Endothelial cell of umbilical vein (primary cell): ENCODE measurements around the gene ATP9B. TPM values are rescaled to one million over a fixed set of nuclear protein-coding genes. Genes with fewer than 3 reads are reported as not detected.

ENCODE experiments used
- BruUV-seq: library from RNA; stranded (reverse); fragments of 400-500 nt; replicated peaks from 2 replicates; lab custom pipeline; 2021; lab: Mats Ljungman, UMichigan
- CTCF ChIA-PET: fragments of 300-600, 350-600 bp; sonication (Branson Sonifier 250); formaldehyde crosslinking; loops from one replicate; lab custom pipeline; 2021; ENCODE audit warnings: antibody characterized with exemption, inconsistent platforms; lab: Charles Lee
- POLR2A ChIA-PET: fragments of 300-600, 350-600 bp; sonication (Branson Sonifier 250); formaldehyde crosslinking; loops from one replicate; lab custom pipeline; 2021; ENCODE audit warnings: antibody characterized with exemption, inconsistent platforms; lab: Charles Lee
- DNase-seq: peaks from one replicate; pipeline ENCODE4 v3.0.0-alpha.2; 2011; ENCODE audit warnings: low read depth, low spot score
- FAIRE-seq: peaks from 2 replicates; lab custom pipeline; 2011; peaks lifted over from hg19 to GRCh38; lab: Jason Lieb, UNC
- H2AFZ ChIP-seq: 2 replicates; pipeline ENCODE4 v1.6.0; 2012; ENCODE audit warnings: low read depth, low read length, control low read depth, inconsistent platforms
- H3K27ac ChIP-seq: 2 replicates; pipeline ENCODE4 v1.5.1; 2011; ENCODE audit warnings: low read depth, mild to moderate bottlenecking, control low read depth, low read length, moderate library complexity; ENCODE audit not compliant: insufficient read depth
- H3K27me3 ChIP-seq, 2 experiments: 2 replicates each; pipeline versions ENCODE4 v1.6.0 to v1.6.1; 2011; ENCODE audit warnings: low read length in 2 of 2, mixed read lengths in 1 of 2; ENCODE audit not compliant: control insufficient read depth in 2 of 2, insufficient read depth in 2 of 2
- H3K36me3 ChIP-seq, 2 experiments: 2 replicates in 1 of 2; 3 replicates in 1 of 2; pipeline ENCODE4 v1.5.1; 2011; ENCODE audit warnings: low read length in 2 of 2, mild to moderate bottlenecking in 1 of 2, moderate library complexity in 1 of 2; ENCODE audit not compliant: control insufficient read depth in 2 of 2, insufficient read depth in 2 of 2; ENCODE audit errors: extremely low read depth in 1 of 2
- H3K4me1 ChIP-seq: 3 replicates; pipeline ENCODE4 v1.5.1; 2011; ENCODE audit warnings: mild to moderate bottlenecking, low read length; ENCODE audit not compliant: control insufficient read depth, insufficient read depth; ENCODE audit errors: extremely low read depth
- H3K4me2 ChIP-seq: 2 replicates; pipeline ENCODE4 v1.6.1; 2011; ENCODE audit warnings: low read length, control low read depth, mixed read lengths; ENCODE audit not compliant: insufficient read depth
- H3K4me3 ChIP-seq, 3 experiments: fragments of 200-600 bp in 1 of 3; sonication (generic), shearing (Covaris generic) in 1 of 3; replicated peaks in 1 of 3; 2 replicates each; pipeline ENCODE4 v1.5.1; 2011 to 2016; ENCODE audit warnings: control low read depth in 3 of 3, low read length in 3 of 3, mild to moderate bottlenecking in 2 of 3, inconsistent platforms in 1 of 3, low read depth in 1 of 3, moderate library complexity in 1 of 3; ENCODE audit not compliant: insufficient read depth in 1 of 3
- H3K79me2 ChIP-seq: 2 replicates; pipeline ENCODE4 v1.6.0; 2012; ENCODE audit warnings: low read length, inconsistent platforms; ENCODE audit not compliant: control insufficient read depth, insufficient read depth
- H3K9ac ChIP-seq: replicated peaks from 2 replicates; pipeline ENCODE3; 2011; ENCODE audit warnings: low read length, control low read depth; ENCODE audit not compliant: insufficient read depth; ENCODE audit errors: extremely low read depth
- H3K9me1 ChIP-seq: replicated peaks from 3 replicates; pipeline ENCODE4 v1.6.0; 2011; ENCODE audit warnings: mild to moderate bottlenecking, low read length; ENCODE audit not compliant: control insufficient read depth, insufficient read depth; ENCODE audit errors: extremely low read depth
- H3K9me3 ChIP-seq: replicated peaks from 2 replicates; pipeline ENCODE4 v1.5.1; 2012; ENCODE audit warnings: low read length, inconsistent platforms; ENCODE audit not compliant: control insufficient read depth, insufficient read depth
- H4K20me1 ChIP-seq: replicated peaks from 2 replicates; pipeline ENCODE3; 2011; ENCODE audit warnings: mild to moderate bottlenecking, low read length; ENCODE audit not compliant: control insufficient read depth, insufficient read depth; ENCODE audit errors: extremely low read depth
- CTCF ChIP-seq, 2 donors: IDR thresholded peaks; 1 replicate in 1 of 2; 2 replicates in 1 of 2; pipeline ENCODE4 v1.5.1; 2011; ENCODE audit warnings: low read length in 2 of 2, mild to moderate bottlenecking in 2 of 2, moderate library complexity in 2 of 2, control low read depth in 1 of 2, inconsistent platforms in 1 of 2, low read depth in 1 of 2; ENCODE audit not compliant: insufficient read depth in 1 of 2; ENCODE audit errors: extremely low read depth in 1 of 2
- EZH2 ChIP-seq: IDR thresholded peaks from 2 replicates; pipeline ENCODE4 v1.6.1; 2012; ENCODE audit warnings: borderline replicate concordance, low read depth, mild to moderate bottlenecking, moderate library complexity, low read length, inconsistent platforms; ENCODE audit not compliant: severe bottlenecking
- FOS ChIP-seq: IDR thresholded peaks from 2 replicates; pipeline ENCODE4 v1.6.1; 2011; ENCODE audit warnings: mild to moderate bottlenecking, low read length, moderate library complexity, borderline replicate concordance; ENCODE audit not compliant: insufficient read depth
- GATA2 ChIP-seq: IDR thresholded peaks from 2 replicates; pipeline ENCODE4 v1.7.0; 2011; ENCODE audit warnings: low read depth, mild to moderate bottlenecking, moderate library complexity, mixed read lengths, low read length; ENCODE audit not compliant: insufficient read length, insufficient read depth
- JUN ChIP-seq: IDR thresholded peaks from 2 replicates; pipeline ENCODE4 v1.6.1; 2011; ENCODE audit warnings: borderline replicate concordance, low read depth; ENCODE audit not compliant: insufficient read length, insufficient read depth
- MAX ChIP-seq: IDR thresholded peaks from 2 replicates; pipeline ENCODE4 v1.6.1; 2011; ENCODE audit not compliant: insufficient read depth, insufficient read length
- MYC ChIP-seq: IDR thresholded peaks from one replicate; pipeline ENCODE4 v1.6.1; 2011; ENCODE audit warnings: mild to moderate bottlenecking, low read depth, low read length
- POLR2A ChIP-seq: IDR thresholded peaks from 2 replicates; pipeline ENCODE4 v1.6.1; 2012; ENCODE audit warnings: low read depth, mild to moderate bottlenecking, control low read depth, low read length
- POLR2AphosphoS5 ChIP-seq: IDR thresholded peaks from 2 replicates; pipeline ENCODE4 v1.6.1; 2012; ENCODE audit warnings: low read depth, mild to moderate bottlenecking, control low read depth, low read length, moderate library complexity; ENCODE audit not compliant: insufficient read depth
- dilution Hi-C: fragments of 300-500 bp; cut with MboI; formaldehyde crosslinking; loops from one replicate; pipeline ENCODE4 v1.15.0; 2019; ENCODE audit warnings: low sequenced_read_pairs; ENCODE audit not compliant: extremely low pct_ligation_motif_present
- intact Hi-C: fragments of 100-400 bp; cut with micrococcal nuclease; formaldehyde crosslinking; loops from one replicate; pipeline ENCODE4 v1.10.0; 2022
- polyA plus RNA-seq, 4 experiments: library from polyadenylated mRNA; depleted of rRNA in 3 of 4; stranded (reverse) in 3 of 4; unstranded in 1 of 4; fragments of >200 nt; gene quantifications; 2 replicates each; pipeline versions ENCODE4 v1.2.1 to v1.2.3, GENCODE V29; 2011 to 2012; ENCODE audit warnings: missing spikeins in 1 of 4
- total RNA-seq: library from RNA; stranded (reverse); gene quantifications from 2 replicates; pipeline ENCODE4 v1.2.3, GENCODE V29; 2021

The ATP9B gene
- total and polyA plus RNA-seq, 2 donors (not counting 3 experiments of a cell fraction or from before 2014, with no cell fraction given) = 14.6 to 18.2 TPM

GRCh38 chr18:79337620-79338019 lies 268.4 kb downstream of the ATP9B start:
- Histone ChIP-seq H3K27ac (no peak overlapping the region), H3K36me3 (peaks cover 0 to 3% of the 10 kb centered on the region in 2 experiments), H3K4me3 (no peak overlapping the region), H3K9ac (no peak overlapping the region), H3K79me2 (no peaks in the 10 kb centered on the region), H3K4me1 (no peaks in the 10 kb centered on the region), H3K4me2 (no peak overlapping the region), H3K9me3 (no peaks in the 10 kb centered on the region), H3K27me3 (no peaks in the 10 kb centered on the region), H4K20me1 (no peaks in the 10 kb centered on the region), H2AFZ (no peak overlapping the region), H3K9me1 (no peaks in the 10 kb centered on the region)
- no peak for DNase-seq
- BruUV-seq = no TSS peak
- ChIA-PET POLR2A (no interaction called here), CTCF (no interaction called here)
- intact Hi-C loops (no loop called here), dilution Hi-C loops (no loop called here)
- TF ChIP-seq MAX (no peak), POLR2AphosphoS5 (no peak), JUN (no peak), MYC (no peak), POLR2A (no peak), CTCF (IDR thresholded peaks at IDR 0.05; ENCODE audit: extremely low read depth in 1 of 2, insufficient read depth in 1 of 2, low read depth in 1 of 2, low read length in 2 of 2) (no peak), EZH2 (no peak), GATA2 (no peak), FOS (no peak)
- FAIRE-seq = no peak
